HUES64 (cell line): ENCODE data around the gene ALG12.
"Not testable (repeated sequence)": the region's sequence is repeated elsewhere in the genome, so short reads cannot be mapped to it uniquely, and the experiment has no call there.

Source experiments
- H3K27ac ChIP-seq: 2 replicates; pipeline ENCODE4 v1.7.0; 2013; ENCODE audit warnings: low read depth, low read length, inconsistent platforms
- H3K27me3 ChIP-seq: 2 replicates; pipeline ENCODE4 v1.6.1; 2013; ENCODE audit warnings: mild to moderate bottlenecking, low read length; ENCODE audit not compliant: insufficient read depth
- H3K36me3 ChIP-seq: 2 replicates; pipeline ENCODE4 v1.6.1; 2013; ENCODE audit warnings: mild to moderate bottlenecking, low read length; ENCODE audit not compliant: insufficient read depth
- H3K4me1 ChIP-seq: 2 replicates; pipeline ENCODE4 v1.6.1; 2013; ENCODE audit warnings: mild to moderate bottlenecking, low read length, moderate library complexity; ENCODE audit not compliant: insufficient read depth
- H3K4me3 ChIP-seq: 2 replicates; pipeline ENCODE4 v1.5.1; 2013; ENCODE audit warnings: mild to moderate bottlenecking, low read length, moderate library complexity
- H3K9ac ChIP-seq: 2 replicates; pipeline ENCODE4 v1.6.1; 2013; ENCODE audit warnings: mild to moderate bottlenecking, low read depth, low read length
- H3K9me3 ChIP-seq: 2 replicates; pipeline ENCODE4 v1.6.1; 2013; ENCODE audit warnings: low read depth, low read length; ENCODE audit not compliant: insufficient read depth
- WGBS: fragments of 150-250, 120-280 bp; methylation state at CpG from one replicate; pipeline ENCODE4 v1.1.7; 2013; ENCODE audit warnings: missing lambda C conversion rate; 5-methylcytosine and 5-hydroxymethylcytosine counted together

The ALG12 gene

DNA sequence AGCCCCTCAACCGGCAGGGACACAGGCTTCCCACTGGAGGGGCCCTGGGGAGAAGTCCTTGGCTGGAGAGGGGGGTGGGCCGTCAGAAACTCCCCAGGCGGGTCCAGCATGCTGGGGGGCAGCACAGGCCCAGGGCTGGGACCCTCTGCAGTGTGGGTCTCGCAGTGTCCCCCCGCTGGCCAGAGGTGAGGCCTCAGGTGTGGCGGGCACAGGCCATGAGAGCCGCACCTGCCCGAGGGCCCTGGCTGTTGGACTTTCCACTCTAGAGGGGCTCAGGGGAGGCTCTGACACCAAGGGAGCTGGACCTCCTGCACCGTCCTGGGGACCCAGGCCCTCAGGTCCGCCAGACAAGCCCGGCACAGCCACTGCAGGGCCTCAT lies 31.7 kb upstream of the ALG12 start:
- H3K36me3 ChIP-seq = no peaks in the 10 kb centered on the region
- H3K4me1 ChIP-seq = peaks cover 8% of the 10 kb centered on the region; the same call in 1 of the 2 replicates
- WGBS = 89% methylated on average over 11 of the region's 11 CpGs
- H3K4me3 ChIP-seq = no peak overlapping the region
- H3K27ac ChIP-seq = no peak overlapping the region
- no peaks in the 10 kb centered on the region for H3K9me3 ChIP-seq
- H3K9ac ChIP-seq = no peak overlapping the region
- H3K27me3 ChIP-seq = no peaks in the 10 kb centered on the region

DNA sequence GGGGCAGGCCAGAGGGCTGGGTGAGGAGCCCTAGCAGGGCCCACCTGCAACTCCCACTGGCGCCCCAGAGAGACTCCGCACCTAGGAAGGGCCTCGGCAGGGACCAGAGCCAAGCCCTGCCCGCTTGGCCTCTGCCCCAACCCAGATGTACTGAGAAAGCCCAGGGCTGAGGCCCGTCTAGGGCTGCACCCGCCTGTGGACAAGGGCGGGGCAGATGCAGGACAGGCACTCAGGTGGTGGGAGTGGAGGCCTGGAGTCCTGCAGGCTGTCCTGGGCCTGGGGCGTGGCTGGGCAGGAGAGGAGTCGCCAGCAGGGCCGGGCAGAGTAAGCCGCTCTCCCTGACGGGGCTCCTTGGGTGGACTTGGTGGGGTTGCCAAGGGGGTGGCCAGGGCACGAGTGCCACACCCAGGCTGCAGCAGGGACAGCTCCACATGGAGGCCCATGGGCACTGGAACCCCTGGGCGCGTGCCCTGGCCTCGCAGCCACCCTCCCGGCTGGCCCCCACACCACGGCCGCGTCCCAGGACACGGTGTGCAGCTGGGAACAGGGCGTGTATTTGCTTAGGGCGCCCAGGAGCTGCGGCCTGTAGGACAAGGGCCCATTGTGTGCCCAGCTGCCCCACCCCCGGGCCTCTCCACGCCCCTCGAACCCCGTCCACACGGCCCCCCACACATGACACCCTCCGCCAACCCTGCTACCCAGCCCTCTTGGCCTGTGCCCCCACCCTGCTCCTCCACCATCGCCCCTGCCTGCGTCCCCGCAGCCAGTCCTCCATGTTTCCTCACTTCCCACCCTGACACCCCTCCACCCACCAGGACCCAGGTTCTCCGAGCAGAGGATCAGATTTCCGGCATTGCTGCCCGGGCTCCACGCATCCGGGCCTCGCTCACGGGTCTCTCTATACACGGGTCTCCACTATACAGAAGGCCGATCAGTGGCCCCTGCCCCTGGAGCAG lies 31.0 kb upstream of the ALG12 start:
- Histone ChIP-seq H3K9me3 (no peaks in the 10 kb centered on the region), H3K9ac (no peak overlapping the region), H3K27ac (no peak overlapping the region), H3K36me3 (no peaks in the 10 kb centered on the region), H3K27me3 (no peaks in the 10 kb centered on the region), H3K4me3 (no peak overlapping the region), H3K4me1 (peaks cover 8% of the 10 kb centered on the region; the same call in 1 of the 2 replicates)
- 93% methylated on average over 42 of the region's 42 CpGs for WGBS

DNA sequence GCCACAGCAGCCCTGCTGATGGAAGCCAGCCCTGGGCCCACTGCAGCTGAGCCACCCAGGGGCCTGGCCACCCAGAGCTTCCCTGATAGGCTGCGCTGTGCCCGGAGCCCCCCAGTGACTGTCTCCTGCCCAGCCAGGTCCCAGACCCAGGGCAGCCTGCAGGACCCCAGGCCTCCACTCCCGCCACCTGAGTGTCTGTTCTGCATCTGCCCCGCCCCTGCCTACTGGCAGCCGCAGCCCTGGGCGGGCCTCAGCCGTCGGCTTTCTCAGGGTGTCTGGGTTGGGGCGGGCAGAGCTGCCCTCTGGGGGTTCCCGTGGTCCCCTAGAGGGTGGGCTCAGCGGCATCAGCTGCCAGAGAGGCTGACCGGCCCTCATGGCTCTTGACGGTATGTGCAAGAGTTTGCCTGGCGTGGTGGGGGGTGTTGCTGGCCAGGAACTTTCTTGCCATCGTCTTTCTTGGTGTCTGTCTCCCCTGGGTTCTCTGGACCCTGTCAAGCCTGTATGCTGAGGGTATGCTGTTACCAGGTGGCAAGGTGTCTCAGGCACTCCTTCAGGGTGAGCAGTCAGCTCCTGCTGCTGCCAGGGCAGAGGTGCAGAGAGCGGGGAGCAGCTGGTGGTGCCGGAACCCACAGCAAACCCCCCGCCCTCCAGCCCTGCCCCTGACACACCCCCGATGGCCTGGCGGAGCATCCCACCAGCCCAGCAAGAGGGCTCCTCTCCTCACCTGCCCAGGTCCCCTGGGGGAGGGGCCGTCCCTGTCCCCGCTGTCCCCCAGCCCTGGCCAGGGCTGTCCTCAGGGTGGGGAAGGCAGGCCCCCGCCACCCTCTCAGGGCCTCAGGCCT lies 30.1 kb upstream of the ALG12 start:
- peaks cover 8% of the 10 kb centered on the region; the same call in 1 of the 2 replicates for H3K4me1 ChIP-seq
- no peaks in the 10 kb centered on the region for H3K36me3 ChIP-seq
- no peaks in the 10 kb centered on the region for H3K27me3 ChIP-seq
- 76% methylated on average over 23 of the region's 23 CpGs for WGBS
- H3K9me3 ChIP-seq = no peaks in the 10 kb centered on the region
- no peak overlapping the region for H3K4me3 ChIP-seq
- H3K27ac ChIP-seq = no peak overlapping the region
- H3K9ac ChIP-seq = no peak overlapping the region

DNA sequence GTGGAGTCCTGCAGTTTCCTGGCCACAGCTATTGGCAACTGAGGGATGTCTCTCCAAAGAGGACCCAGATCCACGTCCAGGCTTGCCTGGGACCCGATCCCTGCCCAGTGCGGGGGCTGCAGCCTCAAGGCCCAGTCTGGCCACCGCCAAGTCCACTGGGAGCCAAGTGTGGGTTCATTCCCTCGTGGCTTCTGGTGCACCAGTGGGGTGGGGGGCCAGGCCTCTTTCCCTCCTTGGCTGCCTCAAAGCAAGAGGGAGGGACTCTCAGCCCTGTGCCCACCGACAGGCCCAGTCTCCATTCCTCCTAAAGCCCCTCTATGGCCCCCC lies 29.0 kb upstream of the ALG12 start:
- peaks cover 8% of the 10 kb centered on the region; the same call in 1 of the 2 replicates for H3K4me1 ChIP-seq
- H3K27me3 ChIP-seq = no peaks in the 10 kb centered on the region
- H3K9me3 ChIP-seq = no peaks in the 10 kb centered on the region
- WGBS = 65% methylated on average over 6 of the region's 6 CpGs
- no peaks in the 10 kb centered on the region for H3K36me3 ChIP-seq
- H3K27ac ChIP-seq = peak overlapping the region; percentile 35; the same call in 1 of the 2 replicates
- H3K9ac ChIP-seq = no peak overlapping the region
- no peak overlapping the region for H3K4me3 ChIP-seq

DNA sequence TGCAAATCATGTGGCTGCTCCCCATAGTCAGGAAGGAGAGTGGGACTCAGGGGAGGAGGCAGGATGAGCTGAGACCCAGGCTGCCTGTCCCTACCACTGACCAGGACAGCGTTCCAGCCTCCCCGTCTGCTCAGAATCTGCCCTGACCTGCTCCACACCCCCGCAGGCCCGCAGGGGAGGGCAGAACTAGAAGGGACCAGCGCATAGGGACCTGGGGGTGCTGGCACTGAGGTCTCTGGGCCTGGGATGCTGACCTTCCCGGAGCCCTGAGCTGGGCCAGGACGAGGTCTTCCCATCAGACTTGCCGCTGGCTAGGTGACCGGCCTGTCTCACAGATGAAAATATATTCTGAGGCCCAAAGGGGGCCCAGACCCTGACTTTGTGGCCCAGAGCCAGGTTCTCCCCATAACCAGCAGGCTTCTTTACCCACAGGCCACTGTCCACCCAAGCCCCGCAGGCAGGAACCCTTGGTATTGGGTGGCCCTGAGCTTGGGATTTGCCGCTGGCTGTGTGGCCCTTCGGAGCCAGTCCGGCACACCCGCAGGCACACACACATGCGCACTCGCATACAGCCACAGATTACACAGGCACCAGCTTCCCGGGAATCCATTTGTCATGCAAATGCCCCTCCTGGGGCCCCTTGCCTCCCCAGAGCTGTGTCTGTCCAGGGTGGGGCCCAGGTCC lies 28.5 kb upstream of the ALG12 start:
- H3K36me3 ChIP-seq = no peaks in the 10 kb centered on the region
- H3K27ac ChIP-seq = peak overlapping the region; percentile 35; the same call in 1 of the 2 replicates
- H3K9me3 ChIP-seq = no peaks in the 10 kb centered on the region
- peaks cover 8% of the 10 kb centered on the region; the same call in 1 of the 2 replicates for H3K4me1 ChIP-seq
- WGBS = 60% methylated on average over 17 of the region's 17 CpGs
- H3K4me3 ChIP-seq = no peak overlapping the region
- H3K27me3 ChIP-seq = no peaks in the 10 kb centered on the region
- no peak overlapping the region for H3K9ac ChIP-seq

DNA sequence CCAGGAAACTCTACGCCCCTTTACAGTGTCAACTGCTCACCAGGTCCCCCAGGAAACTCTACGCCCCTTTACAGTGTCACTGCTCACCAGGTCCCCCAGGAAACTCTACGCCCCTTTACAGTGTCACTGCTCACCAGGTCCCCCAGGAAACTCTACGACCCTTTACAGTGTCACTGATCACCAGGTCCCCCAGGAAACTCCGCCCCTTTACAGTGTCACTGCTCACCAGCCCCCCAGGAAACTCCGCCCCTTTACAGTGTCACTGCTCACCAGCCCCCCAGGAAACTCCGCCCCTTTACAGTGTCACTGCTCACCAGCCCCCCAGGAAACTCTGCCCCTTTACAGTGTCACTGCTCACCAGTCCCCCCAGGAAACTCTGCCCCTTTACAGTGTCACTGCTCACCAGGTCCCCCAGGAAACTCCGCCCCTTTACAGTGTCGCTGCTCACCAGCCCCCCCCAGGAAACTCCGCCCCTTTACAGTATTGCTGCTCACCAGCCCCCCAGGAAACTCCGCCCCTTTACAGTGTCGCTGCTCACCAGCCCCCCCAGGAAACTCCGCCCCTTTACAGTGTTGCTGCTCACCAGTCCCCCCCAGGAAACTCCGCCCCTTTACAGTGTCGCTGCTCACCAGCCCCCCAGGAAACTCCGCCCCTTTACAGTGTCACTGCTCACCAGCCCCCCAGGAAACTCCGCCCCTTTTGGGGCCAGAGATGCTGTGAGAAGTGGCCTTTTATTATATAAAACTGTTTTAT lies 27.0 kb upstream of the ALG12 start:
- WGBS = 84% methylated on average over 13 of the region's 17 CpGs
- H3K4me3 ChIP-seq, H3K4me1 ChIP-seq, H3K9ac ChIP-seq, H3K27ac ChIP-seq, H3K27me3 ChIP-seq, H3K36me3 ChIP-seq, H3K9me3 ChIP-seq: not testable (repeated sequence)

DNA sequence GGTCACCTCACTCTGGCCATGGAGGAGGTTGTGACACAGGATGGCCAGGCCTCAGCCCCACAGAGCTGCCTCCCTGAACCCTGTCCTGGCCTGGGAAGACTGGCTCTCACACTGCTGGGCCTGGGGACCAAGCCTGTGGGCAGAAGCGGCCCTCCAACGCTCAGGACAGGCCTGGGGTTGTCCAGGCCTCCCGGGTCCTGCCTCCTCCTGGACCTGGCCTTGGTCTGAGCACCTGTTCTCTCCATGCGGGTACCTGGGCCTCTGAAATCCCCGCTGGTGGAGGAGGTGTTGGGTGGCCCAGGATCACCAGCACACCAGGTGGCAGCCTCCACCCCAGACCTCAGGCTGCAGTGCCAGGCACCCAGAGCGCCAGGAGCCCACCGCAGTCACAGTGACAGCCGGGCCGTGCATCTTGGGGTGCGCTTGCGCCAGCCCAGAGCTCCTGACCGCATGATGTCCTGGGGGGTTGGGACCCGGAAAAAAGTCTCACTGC lies 26.2 kb upstream of the ALG12 start:
- Histone ChIP-seq H3K27ac (no peak overlapping the region), H3K27me3 (no peaks in the 10 kb centered on the region), H3K9ac (no peak overlapping the region), H3K9me3 (no peaks in the 10 kb centered on the region), H3K4me3 (no peak overlapping the region), H3K4me1 (peaks cover 8% of the 10 kb centered on the region; the same call in 1 of the 2 replicates), H3K36me3 (no peaks in the 10 kb centered on the region)
- 93% methylated on average over 13 of the region's 13 CpGs for WGBS

DNA sequence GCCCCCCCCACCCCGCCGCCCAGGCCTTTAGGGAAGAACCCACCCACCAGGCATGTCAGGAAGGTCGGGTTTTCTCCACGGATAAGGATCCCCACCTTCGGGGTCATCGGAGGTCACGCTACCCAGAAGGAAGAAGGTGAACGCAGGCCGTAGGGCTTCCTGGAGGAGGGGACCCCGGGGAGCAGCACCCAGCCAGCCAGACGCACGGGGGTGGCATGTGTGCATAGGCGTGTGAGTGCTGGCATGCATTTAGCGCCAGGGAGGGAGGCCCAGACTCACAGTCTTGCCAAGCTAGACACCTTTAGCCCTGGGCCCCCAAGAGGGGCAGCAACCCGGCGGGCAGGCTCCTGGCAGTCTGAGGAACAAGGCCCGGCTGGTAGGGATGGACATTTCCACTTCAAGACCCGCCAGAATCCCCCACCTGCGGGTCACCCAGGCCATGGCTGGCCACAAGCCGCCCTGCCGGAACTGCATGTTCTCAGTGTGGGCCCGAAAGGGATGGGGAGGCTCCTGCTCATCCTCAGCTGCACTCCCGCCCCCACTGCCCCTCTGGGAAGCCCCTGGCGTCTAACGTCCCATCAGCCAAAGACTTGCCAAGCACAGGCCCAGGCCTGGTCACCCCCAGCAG lies 25.6 kb upstream of the ALG12 start:
- Histone ChIP-seq H3K4me3 (no peak overlapping the region), H3K27ac (no peak overlapping the region), H3K27me3 (no peaks in the 10 kb centered on the region), H3K36me3 (no peaks in the 10 kb centered on the region), H3K9me3 (no peaks in the 10 kb centered on the region), H3K9ac (no peak overlapping the region), H3K4me1 (peaks cover 8% of the 10 kb centered on the region; the same call in 1 of the 2 replicates)
- 92% methylated on average over 25 of the region's 25 CpGs for WGBS

DNA sequence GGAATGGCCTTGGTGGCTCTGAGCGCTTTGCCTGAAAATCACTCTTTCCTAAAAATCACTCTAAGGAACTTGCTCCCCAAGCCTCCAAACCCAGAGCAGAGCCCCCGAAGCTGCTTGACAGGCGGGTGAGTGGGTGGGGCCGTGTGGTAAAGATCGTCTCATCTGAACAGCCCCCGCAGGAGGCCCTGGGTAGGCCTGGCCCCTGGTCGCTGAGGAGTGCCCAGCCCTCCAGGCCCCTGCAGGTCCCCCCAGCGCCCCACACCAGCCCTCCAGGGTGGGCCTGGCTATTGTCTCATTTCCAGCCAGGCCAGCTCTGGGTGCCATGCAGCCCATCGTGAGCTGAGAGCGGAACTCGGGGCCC lies 25.1 kb upstream of the ALG12 start:
- no peak overlapping the region for H3K9ac ChIP-seq
- H3K4me3 ChIP-seq = no peak overlapping the region
- H3K27me3 ChIP-seq = no peaks in the 10 kb centered on the region
- no peak overlapping the region for H3K27ac ChIP-seq
- WGBS = 86% methylated on average over 11 of the region's 11 CpGs
- H3K36me3 ChIP-seq = no peaks in the 10 kb centered on the region
- H3K9me3 ChIP-seq = no peaks in the 10 kb centered on the region
- H3K4me1 ChIP-seq = peaks cover 8% of the 10 kb centered on the region; the same call in 1 of the 2 replicates
